Neural cell (in vitro differentiated cells): ENCODE data around the gene SH3PXD2A. TPM values are rescaled to one million over a fixed set of nuclear protein-coding genes. Genes with fewer than 3 reads are reported as not detected.

Source experiments
- H2AFZ ChIP-seq: fragments of 200-600, 300-800 bp; sonication (generic), shearing (Covaris generic); 2 replicates; pipeline ENCODE4 v1.6.0; 2014; ENCODE audit warnings: low read depth, mild to moderate bottlenecking, antibody characterized with exemption, low read length, moderate library complexity
- H3F3A ChIP-seq: fragments of 200-600 bp; shearing (Covaris generic); 2 replicates; pipeline ENCODE4 v1.6.1; 2016; ENCODE audit warnings: mild to moderate bottlenecking, moderate library complexity, mixed read lengths, antibody characterized with exemption, low read length; ENCODE audit not compliant: insufficient read depth, poor library complexity, severe bottlenecking
- H3K27ac ChIP-seq: fragments of 200-600, 300-800 bp; sonication (generic), shearing (Covaris generic); 2 replicates; pipeline ENCODE4 v1.5.1; 2014; ENCODE audit warnings: mild to moderate bottlenecking, low read length, moderate library complexity
- H3K27me3 ChIP-seq: fragments of 300-800, 200-600 bp; sonication (generic), shearing (Covaris generic); 2 replicates; pipeline ENCODE4 v1.6.0; 2014; ENCODE audit warnings: mild to moderate bottlenecking, low read depth, low read length, moderate library complexity; ENCODE audit not compliant: insufficient read depth
- H3K36me3 ChIP-seq: fragments of 300-800, 200-600 bp; sonication (generic), shearing (Covaris generic); 2 replicates; pipeline ENCODE4 v1.5.1; 2014; ENCODE audit warnings: mild to moderate bottlenecking, antibody characterized with exemption, low read length, moderate library complexity; ENCODE audit not compliant: insufficient read depth
- H3K4me2 ChIP-seq: fragments of 300-800, 200-600 bp; sonication (generic), shearing (Covaris generic); 2 replicates; pipeline ENCODE4 v1.6.0; 2014; ENCODE audit warnings: mild to moderate bottlenecking, low read length
- H3K4me3 ChIP-seq: fragments of 300-800, 200-600 bp; sonication (generic), shearing (Covaris generic); 2 replicates; pipeline ENCODE4 v1.5.1; 2014; ENCODE audit warnings: mild to moderate bottlenecking, low read length, moderate library complexity
- H3K79me2 ChIP-seq: fragments of 200-600 bp; shearing (Covaris generic); replicated peaks from 2 replicates; pipeline ENCODE4 v1.6.0; 2014; ENCODE audit warnings: mild to moderate bottlenecking, low read length, moderate library complexity; ENCODE audit not compliant: insufficient read depth
- H3K9ac ChIP-seq: fragments of 300-800, 200-600 bp; sonication (generic), shearing (Covaris generic); 2 replicates; pipeline ENCODE4 v1.6.1; 2016; ENCODE audit warnings: mild to moderate bottlenecking, low read length, mixed read lengths
- H3K9me2 ChIP-seq: fragments of 200-600 bp; shearing (Covaris generic); 2 replicates; pipeline ENCODE4 v1.6.1; 2016; ENCODE audit warnings: mild to moderate bottlenecking, low read length, mixed read lengths; ENCODE audit not compliant: insufficient read depth
- H3K9me3 ChIP-seq: fragments of 200-600, 300-800 bp; sonication (generic), shearing (Covaris generic); 2 replicates; pipeline ENCODE4 v1.6.1; 2016; ENCODE audit warnings: mild to moderate bottlenecking, mixed run types, low read length, moderate library complexity, mixed read lengths
- H4K20me1 ChIP-seq: fragments of 200-600 bp; shearing (Covaris generic); 2 replicates; pipeline ENCODE4 v1.6.1; 2016; ENCODE audit warnings: mild to moderate bottlenecking, mixed run types; ENCODE audit not compliant: insufficient read depth
- EP300 ChIP-seq: fragments of 450-650 bp; conservative IDR thresholded peaks from 2 replicates; pipeline ENCODE4 v1.6.1; 2014; ENCODE audit warnings: antibody characterized with exemption, mild to moderate bottlenecking, moderate library complexity; ENCODE audit not compliant: poor library complexity, severe bottlenecking
- EZH2 ChIP-seq: fragments of 200-600, 300-800 bp; shearing (Covaris generic), sonication (generic); IDR thresholded peaks from 2 replicates; pipeline ENCODE4 v1.6.1; 2014; ENCODE audit warnings: antibody characterized with exemption, low read length, borderline replicate concordance, mild to moderate bottlenecking; ENCODE audit not compliant: insufficient read depth, poor library complexity, severe bottlenecking
- MXI1 ChIP-seq: fragments of 450-650 bp; conservative IDR thresholded peaks from 2 replicates; pipeline ENCODE4 v1.6.1; 2014; ENCODE audit warnings: antibody characterized with exemption, mild to moderate bottlenecking; ENCODE audit not compliant: poor library complexity, severe bottlenecking
- POLR2AphosphoS5 ChIP-seq: IDR thresholded peaks from 2 replicates; pipeline ENCODE4 v1.6.1; 2012
- RAD21 ChIP-seq: fragments of 450-650 bp; conservative IDR thresholded peaks from 2 replicates; pipeline ENCODE4 v1.6.1; 2014; ENCODE audit warnings: antibody characterized with exemption, mild to moderate bottlenecking, moderate library complexity
- REST ChIP-seq: IDR thresholded peaks from 2 replicates; pipeline ENCODE4 v1.6.1; 2012; ENCODE audit warnings: borderline replicate concordance
- SMC3 ChIP-seq: fragments of 450-650 bp; conservative IDR thresholded peaks from 2 replicates; pipeline ENCODE4 v1.6.1; 2014; ENCODE audit warnings: antibody characterized with exemption, mild to moderate bottlenecking, moderate library complexity; ENCODE audit not compliant: poor library complexity
- TAF1 ChIP-seq: IDR thresholded peaks from 2 replicates; pipeline ENCODE4 v1.6.1; 2012; ENCODE audit warnings: low read depth
- polyA plus RNA-seq: library from polyadenylated mRNA; depleted of rRNA; stranded (reverse); fragments of >200 nt; gene quantifications from 2 replicates; pipeline ENCODE4 v1.2.3, GENCODE V29; 2014
- TF ChIP-seq, protein P1 (sequence below): fragments of 450-650 bp; IDR thresholded peaks from 2 replicates; pipeline ENCODE4 v1.5.1; 2014; ENCODE audit warnings: antibody characterized with exemption, mild to moderate bottlenecking, moderate library complexity; ENCODE audit not compliant: poor library complexity, severe bottlenecking

Gene SH3PXD2A
- polyA plus RNA-seq, 1 donor from 2014 or later = 5.2 TPM

GRCh38 chr10:103802637-103803353 lies 52.6 kb downstream of the SH3PXD2A start:
- Histone ChIP-seq H3K27me3 (no peaks in the 10 kb centered on the region), H4K20me1 (no peaks in the 10 kb centered on the region), H3K36me3 (no peaks in the 10 kb centered on the region), H3K4me3 (no peak overlapping the region), H3K27ac (no peak overlapping the region), H3K4me2 (no peak overlapping the region), H3K9me3 (no peaks in the 10 kb centered on the region), H2AFZ (no peak overlapping the region), H3K79me2 (no peaks in the 10 kb centered on the region), H3K9me2 (no peaks in the 10 kb centered on the region), H3F3A (no peaks in the 10 kb centered on the region), H3K9ac (no peak overlapping the region)
- TF ChIP-seq EZH2 = no peak
- TF ChIP-seq POLR2AphosphoS5 = no peak
- TF ChIP-seq MXI1 = no peak
- no peak for TF ChIP-seq RAD21
- TF ChIP-seq REST = no peak
- no peak for TF ChIP-seq SMC3
- TF ChIP-seq EP300 = no peak
- TF ChIP-seq, protein P1, sequence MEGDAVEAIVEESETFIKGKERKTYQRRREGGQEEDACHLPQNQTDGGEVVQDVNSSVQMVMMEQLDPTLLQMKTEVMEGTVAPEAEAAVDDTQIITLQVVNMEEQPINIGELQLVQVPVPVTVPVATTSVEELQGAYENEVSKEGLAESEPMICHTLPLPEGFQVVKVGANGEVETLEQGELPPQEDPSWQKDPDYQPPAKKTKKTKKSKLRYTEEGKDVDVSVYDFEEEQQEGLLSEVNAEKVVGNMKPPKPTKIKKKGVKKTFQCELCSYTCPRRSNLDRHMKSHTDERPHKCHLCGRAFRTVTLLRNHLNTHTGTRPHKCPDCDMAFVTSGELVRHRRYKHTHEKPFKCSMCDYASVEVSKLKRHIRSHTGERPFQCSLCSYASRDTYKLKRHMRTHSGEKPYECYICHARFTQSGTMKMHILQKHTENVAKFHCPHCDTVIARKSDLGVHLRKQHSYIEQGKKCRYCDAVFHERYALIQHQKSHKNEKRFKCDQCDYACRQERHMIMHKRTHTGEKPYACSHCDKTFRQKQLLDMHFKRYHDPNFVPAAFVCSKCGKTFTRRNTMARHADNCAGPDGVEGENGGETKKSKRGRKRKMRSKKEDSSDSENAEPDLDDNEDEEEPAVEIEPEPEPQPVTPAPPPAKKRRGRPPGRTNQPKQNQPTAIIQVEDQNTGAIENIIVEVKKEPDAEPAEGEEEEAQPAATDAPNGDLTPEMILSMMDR = no peak
- no peak for TF ChIP-seq TAF1

- Histone ChIP-seq H3K4me3 (no peak overlapping the region), H3K79me2 (no peaks in the 10 kb centered on the region), H4K20me1 (no peaks in the 10 kb centered on the region), H3F3A (no peaks in the 10 kb centered on the region), H3K9ac (no peak overlapping the region), H3K9me3 (no peaks in the 10 kb centered on the region), H2AFZ (no peak overlapping the region), H3K27me3 (no peaks in the 10 kb centered on the region), H3K36me3 (no peaks in the 10 kb centered on the region), H3K9me2 (no peaks in the 10 kb centered on the region), H3K27ac (no peak overlapping the region), H3K4me2 (no peak overlapping the region)
- no peak for TF ChIP-seq TAF1
- TF ChIP-seq MXI1 = no peak
- no peak for TF ChIP-seq RAD21
- TF ChIP-seq REST = no peak
- no peak for TF ChIP-seq SMC3
- TF ChIP-seq POLR2AphosphoS5 = no peak
- TF ChIP-seq, protein P1 = no peak
- TF ChIP-seq EP300 = no peak
- TF ChIP-seq EZH2 = no peak
These were observed 53.3 kb downstream of the SH3PXD2A start for GRCh38 chr10:103802081-103802480.
